ENCODE measurements around the gene EPHA4.

- TF ChIP-seq CTCF (IDR thresholded peaks at IDR 0.05) (no peak), USF2 (IDR thresholded peaks at IDR 0.05) (no peak), POLR2A (IDR thresholded peaks at IDR 0.05; ENCODE audit: low read length) (no peak), KDM5A (IDR thresholded peaks at IDR 0.05) (no peak), CHD2 (IDR thresholded peaks at IDR 0.05; ENCODE audit: low read length, partially characterized antibody) (no peak)
Observed at GRCh38 chr2:221371347-221371746, 200.8 kb downstream of the EPHA4 start.
